ENCODE results near the gene VPS18.

- TF ChIP-seq CTCF (IDR thresholded peaks at IDR 0.05; ENCODE audit: poor library complexity, severe bottlenecking) (no peak), EP300 (conservative IDR thresholded peaks at IDR 0.05; ENCODE audit: poor library complexity, severe bottlenecking) (no peak), TAF1 (IDR thresholded peaks at IDR 0.05; ENCODE audit: low read depth) (no peak), REST (IDR thresholded peaks at IDR 0.05; ENCODE audit: borderline replicate concordance) (no peak), EZH2 (IDR thresholded peaks at IDR 0.05; ENCODE audit: borderline replicate concordance, insufficient read depth, low read length, poor library complexity, severe bottlenecking) (no peak), POLR2AphosphoS5 (IDR thresholded peaks at IDR 0.05) (no peak), RAD21 (conservative IDR thresholded peaks at IDR 0.05) (no peak), SMC3 (conservative IDR thresholded peaks at IDR 0.05; ENCODE audit: poor library complexity) (no peak)
These were observed 12.9 kb downstream of the VPS18 start for GRCh38 chr15:40906991-40907802.

Measured in neural cell (in vitro differentiated cells).